ENCODE measurements around the gene NOS3.

GRCh38 chr7:150964593-150965111, 26.2 kb upstream of the NOS3 start:
- TF ChIP-seq CTCF (IDR thresholded peaks at IDR 0.05) (no peak), POLR2A (IDR thresholded peaks at IDR 0.05) (no peak)

Data from uterus (tissue), 2 donors.